Neuronal stem cell (in vitro differentiated cells): ENCODE measurements around the gene RNF144A.

Source experiments
- DNase-seq: peaks from one replicate; pipeline ENCODE4 v3.0.0-alpha.2; 2013; ENCODE audit warnings: low spot score
- H2AFZ ChIP-seq: one replicate; pipeline ENCODE4 v1.6.1; 2013; ENCODE audit warnings: mild to moderate bottlenecking, low read length, inconsistent platforms
- H2AK5ac ChIP-seq: 2 replicates; pipeline ENCODE4 v1.6.1; 2013; ENCODE audit warnings: low read depth, mild to moderate bottlenecking, inconsistent platforms, low read length, moderate library complexity, mixed read lengths
- H2BK120ac ChIP-seq: 2 replicates; pipeline ENCODE4 v1.6.1; 2013; ENCODE audit warnings: low read depth, mild to moderate bottlenecking, inconsistent platforms, low read length, moderate library complexity, mixed read lengths
- H2BK12ac ChIP-seq: one replicate; pipeline ENCODE4 v1.6.1; 2013; ENCODE audit warnings: low read length, inconsistent platforms
- H2BK15ac ChIP-seq: 2 replicates; pipeline ENCODE4 v1.6.1; 2013; ENCODE audit warnings: mild to moderate bottlenecking, low read length, inconsistent platforms, mixed read lengths
- H2BK5ac ChIP-seq: one replicate; pipeline ENCODE4 v1.6.1; 2013; ENCODE audit warnings: inconsistent platforms, mild to moderate bottlenecking, low read length, moderate library complexity
- H3K14ac ChIP-seq: one replicate; pipeline ENCODE4 v1.6.1; 2013; ENCODE audit warnings: low read length, inconsistent platforms
- H3K18ac ChIP-seq: 2 replicates; pipeline ENCODE4 v1.6.1; 2013; ENCODE audit warnings: low read length, inconsistent platforms
- H3K23ac ChIP-seq: 2 replicates; pipeline ENCODE4 v1.6.1; 2013; ENCODE audit warnings: low read depth, mild to moderate bottlenecking, mixed read lengths, low read length, inconsistent platforms; ENCODE audit not compliant: poor library complexity
- H3K27ac ChIP-seq: replicated peaks from 3 replicates; pipeline ENCODE4 v1.5.1; 2013; ENCODE audit warnings: low read length, inconsistent platforms
- H3K27me3 ChIP-seq, 3 experiments: 2 replicates each; pipeline ENCODE4 v1.6.1; 2013; ENCODE audit warnings: low read length in 3 of 3, mild to moderate bottlenecking in 2 of 3, inconsistent platforms in 1 of 3, low read depth in 1 of 3, mixed read lengths in 1 of 3, moderate library complexity in 1 of 3; ENCODE audit not compliant: control insufficient read depth in 3 of 3, insufficient read depth in 3 of 3
- H3K36me3 ChIP-seq, 2 donors: replicated peaks in 1 of 2; 2 replicates each; pipeline ENCODE4 v1.6.1; 2013; ENCODE audit warnings: low read length in 2 of 2; ENCODE audit not compliant: control insufficient read depth in 2 of 2, insufficient read depth in 2 of 2
- H3K4ac ChIP-seq: 2 replicates; pipeline ENCODE4 v1.6.1; 2013; ENCODE audit warnings: inconsistent platforms, mild to moderate bottlenecking, low read length, moderate library complexity
- H3K4me1 ChIP-seq, 2 donors: 1 replicate in 1 of 2; 2 replicates in 1 of 2; pipeline ENCODE4 v1.6.1; 2013; ENCODE audit warnings: low read length in 2 of 2, low read depth in 1 of 2; ENCODE audit not compliant: control insufficient read depth in 2 of 2, insufficient read depth in 1 of 2
- H3K4me2 ChIP-seq: one replicate; pipeline ENCODE4 v1.6.1; 2013; ENCODE audit warnings: mild to moderate bottlenecking, low read length, inconsistent platforms; ENCODE audit not compliant: insufficient read depth, poor library complexity, severe bottlenecking
- H3K4me3 ChIP-seq, 2 donors: 2 replicates each; pipeline ENCODE4 v1.5.1; 2013; ENCODE audit warnings: low read length in 2 of 2, mild to moderate bottlenecking in 2 of 2, inconsistent platforms in 1 of 2, moderate library complexity in 1 of 2
- H3K79me1 ChIP-seq: one replicate; pipeline ENCODE4 v1.6.1; 2013; ENCODE audit warnings: low read depth, mild to moderate bottlenecking, inconsistent platforms, low read length, moderate library complexity
- H3K9ac ChIP-seq: one replicate; pipeline ENCODE4 v1.6.1; 2013; ENCODE audit warnings: mild to moderate bottlenecking, low read depth, low read length, inconsistent platforms; ENCODE audit not compliant: poor library complexity
- H3K9me3 ChIP-seq, 2 donors: replicated peaks in 1 of 2; 2 replicates each; pipeline versions ENCODE3 to v1.6.1; 2013; ENCODE audit warnings: low read length in 2 of 2, mild to moderate bottlenecking in 2 of 2, inconsistent platforms in 1 of 2, low read depth in 1 of 2, mixed read lengths in 1 of 2, moderate library complexity in 1 of 2; ENCODE audit not compliant: control insufficient read depth in 2 of 2, insufficient read depth in 1 of 2
- H4K8ac ChIP-seq: one replicate; pipeline ENCODE4 v1.6.1; 2013; ENCODE audit warnings: low read depth, mild to moderate bottlenecking, inconsistent platforms, low read length, moderate library complexity
- H4K91ac ChIP-seq: one replicate; pipeline ENCODE4 v1.6.1; 2013; ENCODE audit warnings: low read length, low read depth, mild to moderate bottlenecking, inconsistent platforms; ENCODE audit not compliant: poor library complexity
- WGBS, 2 donors: extraction: QIAGEN DNeasy Blood & Tissue Kit; methylation state at CpG; one replicate each; pipeline ENCODE4 v1.1.7; 2013; ENCODE audit warnings: missing lambda C conversion rate in 2 of 2, mixed read lengths in 1 of 2; ENCODE audit not compliant: insufficient read length in 2 of 2, insufficient replicate concordance in 1 of 2; ENCODE audit errors: extremely low coverage in 2 of 2; 5-methylcytosine and 5-hydroxymethylcytosine counted together

The RNF144A gene

GRCh38 chr2:6926071-6926732 lies 9.0 kb downstream of the RNF144A start:
- no peak overlapping the region for H2BK15ac ChIP-seq
- H3K18ac ChIP-seq = no peak overlapping the region
- no peaks in the 10 kb centered on the region for H3K27me3 ChIP-seq
- no peak overlapping the region for H2AFZ ChIP-seq
- no peaks in the 10 kb centered on the region for H3K9me3 ChIP-seq
- H3K4me3 ChIP-seq = no peak overlapping the region
- no peak overlapping the region for H3K4ac ChIP-seq
- H2BK12ac ChIP-seq = no peak overlapping the region
- H2AK5ac ChIP-seq = no peak overlapping the region
- H3K36me3 ChIP-seq = peaks cover 10 to 32% of the 10 kb centered on the region in 2 donors
- no peak overlapping the region for H2BK5ac ChIP-seq
- no peak overlapping the region for H3K4me2 ChIP-seq
- no peak overlapping the region for H4K91ac ChIP-seq
- H3K79me1 ChIP-seq = peaks cover 31% of the 10 kb centered on the region
- peaks cover 3 to 14% of the 10 kb centered on the region in 2 donors for H3K4me1 ChIP-seq
- no peak overlapping the region for H4K8ac ChIP-seq
- H3K9ac ChIP-seq = no peak overlapping the region
- H3K23ac ChIP-seq = no peak overlapping the region
- no peak overlapping the region for H2BK120ac ChIP-seq
- H3K27ac ChIP-seq = no peak overlapping the region
- H3K14ac ChIP-seq = no peak overlapping the region
- DNase-seq = no peak
- WGBS, 2 donors = no CpG with 5 or more reads among the region's 14 CpGs

GRCh38 chr2:6927186-6927585 lies 10.0 kb downstream of the RNF144A start:
- Histone ChIP-seq H3K4me3 (no peak overlapping the region), H4K91ac (no peak overlapping the region)

GRCh38 chr2:6927753-6928152 lies 10.5 kb downstream of the RNF144A start:
- H3K18ac ChIP-seq = peak overlapping the region; percentile 59
- H2AFZ ChIP-seq = no peak overlapping the region
- H3K27me3 ChIP-seq = no peaks in the 10 kb centered on the region
- peaks cover 8 to 29% of the 10 kb centered on the region in 2 donors for H3K36me3 ChIP-seq
- no peak overlapping the region for H2BK120ac ChIP-seq
- H4K91ac ChIP-seq = no peak overlapping the region
- no peak overlapping the region for H3K9ac ChIP-seq
- no CpG with 5 or more reads among the region's 3 CpGs for WGBS, 2 donors
- H3K14ac ChIP-seq = no peak overlapping the region
- H4K8ac ChIP-seq = no peak overlapping the region
- H2BK12ac ChIP-seq = no peak overlapping the region
- H2AK5ac ChIP-seq = no peak overlapping the region
- H3K9me3 ChIP-seq = peaks cover 0 to 6% of the 10 kb centered on the region in 2 donors
- no peak overlapping the region for H3K4me3 ChIP-seq
- peaks cover 3 to 4% of the 10 kb centered on the region in 2 donors for H3K4me1 ChIP-seq
- no peak for DNase-seq
- no peak overlapping the region for H2BK5ac ChIP-seq
- no peak overlapping the region for H3K4me2 ChIP-seq
- peaks cover 24% of the 10 kb centered on the region for H3K79me1 ChIP-seq
- H2BK15ac ChIP-seq = no peak overlapping the region
- no peak overlapping the region for H3K4ac ChIP-seq
- no peak overlapping the region for H3K23ac ChIP-seq
- H3K27ac ChIP-seq = no peak overlapping the region

More at GRCh38 chr2:6927186-6927585, 10.0 kb downstream of the RNF144A start:
- Histone ChIP-seq H2BK5ac (no peak overlapping the region), H2AFZ (no peak overlapping the region), H2BK120ac (no peak overlapping the region), H3K23ac (no peak overlapping the region), H3K14ac (no peak overlapping the region), H3K4me2 (no peak overlapping the region), H3K79me1 (peaks cover 25% of the 10 kb centered on the region), H2BK12ac (no peak overlapping the region), H3K4ac (no peak overlapping the region), H3K9ac (no peak overlapping the region), H3K27me3 (no peaks in the 10 kb centered on the region), H3K18ac (no peak overlapping the region), H3K4me1 (peaks cover 3 to 6% of the 10 kb centered on the region in 2 donors), H4K8ac (no peak overlapping the region), H3K27ac (no peak overlapping the region), H2BK15ac (no peak overlapping the region), H2AK5ac (no peak overlapping the region), H3K36me3 (peaks cover 8 to 29% of the 10 kb centered on the region in 2 donors), H3K9me3 (peaks cover 0 to 5% of the 10 kb centered on the region in 2 donors)
- no CpG with 5 or more reads among the region's 3 CpGs for WGBS, 2 donors
- DNase-seq = no peak

- H3K14ac ChIP-seq = peak overlapping the region; percentile 86
- no peak overlapping the region for H2BK5ac ChIP-seq
- no CpG with 5 or more reads among the region's 9 CpGs for WGBS, 2 donors
- H3K9me3 ChIP-seq = peaks cover 0 to 6% of the 10 kb centered on the region in 2 donors
- peaks cover 17% of the 10 kb centered on the region for H3K79me1 ChIP-seq
- peak overlapping the region in 1 of 2 donors; percentile 43 for H3K4me3 ChIP-seq
- no peak overlapping the region for H3K9ac ChIP-seq
- no peak overlapping the region for H4K8ac ChIP-seq
- H2BK15ac ChIP-seq = no peak overlapping the region
- H3K27ac ChIP-seq = no peak overlapping the region
- no peaks in the 10 kb centered on the region for H3K27me3 ChIP-seq
- no peak overlapping the region for H4K91ac ChIP-seq
- no peak overlapping the region for H3K18ac ChIP-seq
- H3K23ac ChIP-seq = no peak overlapping the region
- peaks cover 6 to 22% of the 10 kb centered on the region in 2 donors for H3K36me3 ChIP-seq
- H3K4ac ChIP-seq = no peak overlapping the region
- H2BK12ac ChIP-seq = no peak overlapping the region
- H3K4me1 ChIP-seq = peaks cover 3 to 4% of the 10 kb centered on the region in 2 donors
- H2AFZ ChIP-seq = no peak overlapping the region
- H2AK5ac ChIP-seq = no peak overlapping the region
- no peak overlapping the region for H3K4me2 ChIP-seq
- DNase-seq = no peak
- H2BK120ac ChIP-seq = no peak overlapping the region
These were observed 11.2 kb downstream of the RNF144A start for GRCh38 chr2:6928452-6928851.
